MCF 10A (cell line): ENCODE results near the gene MRPS23. TPM values are rescaled to one million over a fixed set of nuclear protein-coding genes. Genes with fewer than 3 reads are reported as not detected.

ENCODE experiments used
- BruUV-seq: library from RNA; stranded (reverse); fragments of 400-500 nt; replicated peaks from 2 replicates; lab custom pipeline; 2021; lab: Mats Ljungman, UMichigan
- CTCF ChIA-PET: fragments of 300-600 bp; sonication (Branson Sonifier 250); formaldehyde crosslinking; extraction: SDS; loops from one replicate; lab custom pipeline; 2021; ENCODE audit warnings: antibody characterized with exemption, inconsistent platforms; lab: Yijun Ruan, JAX
- POLR2A ChIA-PET: fragments of 300-600, 350-650 bp; sonication (Branson Sonifier 250); formaldehyde crosslinking; extraction: SDS; loops from one replicate; lab custom pipeline; 2020; ENCODE audit warnings: antibody characterized with exemption, inconsistent platforms; lab: Yijun Ruan, JAX
- DNase-seq: peaks from one replicate; pipeline ENCODE4 v3.0.0-alpha.2; 2018; ENCODE audit not compliant: unreplicated experiment
- H3K27ac Mint-ChIP-seq: one replicate; pipeline ENCODE4 v1.8.0; 2022; ENCODE audit warnings: mild to moderate bottlenecking, low read depth, mixed read lengths; ENCODE audit not compliant: unreplicated experiment
- H3K27me3 Mint-ChIP-seq: one replicate; pipeline ENCODE4 v1.8.0; 2022; ENCODE audit warnings: mixed read lengths; ENCODE audit not compliant: insufficient read depth, unreplicated experiment
- H3K36me3 Mint-ChIP-seq: one replicate; pipeline ENCODE4 v1.8.0; 2022; ENCODE audit warnings: mild to moderate bottlenecking, moderate library complexity, mixed read lengths; ENCODE audit not compliant: insufficient read depth, unreplicated experiment
- H3K4me1 Mint-ChIP-seq: one replicate; pipeline ENCODE4 v1.8.0; 2022; ENCODE audit warnings: mixed read lengths; ENCODE audit not compliant: insufficient read depth, unreplicated experiment
- H3K4me3 Mint-ChIP-seq: one replicate; pipeline ENCODE4 v1.8.0; 2022; ENCODE audit warnings: mild to moderate bottlenecking, moderate library complexity, mixed read lengths; ENCODE audit not compliant: unreplicated experiment
- H3K9me3 Mint-ChIP-seq: one replicate; pipeline ENCODE4 v1.8.0; 2022; ENCODE audit warnings: mixed read lengths; ENCODE audit not compliant: unreplicated experiment
- CTCF ChIP-seq: fragments of 200-600 bp; IDR thresholded peaks from one replicate; pipeline ENCODE4 v1.8.0; 2022; ENCODE audit warnings: antibody characterized with exemption, mild to moderate bottlenecking; ENCODE audit not compliant: unreplicated experiment
- intact Hi-C: fragments of 100-400 bp; cut with micrococcal nuclease; formaldehyde crosslinking; loops from 2 replicates; pipeline ENCODE4 v1.14.1; 2022
- total RNA-seq: library from RNA; stranded (reverse); gene quantifications from 2 replicates; pipeline ENCODE4 v1.2.3, GENCODE V29; 2022

MRPS23 gene
- total RNA-seq, 1 experiment from 2014 or later = 59.3 TPM

DNA sequence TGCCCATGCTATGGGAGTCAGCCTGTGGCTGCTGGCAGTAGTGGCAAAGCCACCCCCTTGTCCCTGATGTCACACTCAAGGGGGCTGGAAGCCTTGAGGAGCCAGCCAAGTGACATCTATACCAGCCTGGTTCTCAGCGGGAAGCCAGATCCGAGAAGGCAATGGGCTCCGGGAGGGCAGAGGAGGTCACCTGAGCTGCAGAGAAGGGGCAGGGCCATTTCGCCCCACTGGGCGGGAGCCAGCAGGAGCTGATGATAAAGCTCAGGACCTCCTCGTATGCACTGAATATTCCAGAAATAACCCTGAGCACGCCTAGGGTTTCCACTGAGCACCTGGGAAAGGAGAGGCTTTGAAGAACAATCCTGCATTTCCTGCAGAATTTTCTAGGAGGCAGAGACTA is 19.0 kb downstream of the MRPS23 start:
- POLR2A ChIA-PET = no interaction called here
- CTCF ChIA-PET = interaction anchor here (0.5 to 5.6 kb wide), 2 partner anchors 168 to 891 kb away, joined by 3 to 38 read pairs; no protein-coding TSS in a partner anchor

DNA sequence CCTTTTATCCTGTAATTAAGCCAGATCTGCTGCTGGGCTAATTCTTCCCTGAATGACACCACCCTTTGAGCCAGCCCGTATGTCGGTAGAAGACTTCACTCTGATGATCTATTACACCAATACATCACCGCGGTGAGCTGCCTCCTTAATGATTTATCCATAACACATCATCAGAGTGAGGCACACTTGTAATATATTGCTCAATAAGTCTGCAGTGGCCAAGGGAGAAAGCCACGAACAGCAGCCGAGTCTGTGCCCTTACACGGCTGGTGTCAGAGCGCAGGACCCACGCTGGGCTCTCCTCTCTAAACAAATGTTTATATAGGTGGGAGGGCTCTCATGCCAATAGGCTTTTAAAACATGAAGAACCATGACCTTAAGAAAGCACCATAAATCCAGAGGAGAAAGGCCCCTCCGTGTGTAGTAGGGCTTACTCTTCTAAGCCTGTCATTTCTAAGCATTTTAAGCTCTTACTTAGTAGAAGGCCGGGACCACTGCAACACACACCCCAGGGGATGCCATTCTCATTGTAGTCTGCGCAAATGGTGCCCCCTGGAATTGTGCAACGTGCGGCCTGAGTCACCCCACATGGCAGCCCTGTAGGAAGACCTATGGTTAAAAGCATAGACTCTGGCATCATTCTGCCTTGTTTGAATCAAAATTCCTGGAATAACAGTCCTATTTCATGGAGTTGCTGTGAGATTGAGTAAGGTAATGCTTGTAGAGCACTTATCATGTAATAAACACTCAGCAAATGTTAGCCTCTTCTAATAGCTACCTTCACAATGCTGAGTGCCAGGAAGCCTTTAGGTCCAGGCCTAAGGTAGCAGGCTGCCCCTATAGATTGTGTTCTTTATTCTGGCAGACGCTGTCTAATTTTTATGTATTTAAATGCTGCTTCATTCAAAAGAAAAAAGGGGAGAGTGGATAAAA is 26.1 kb downstream of the MRPS23 start:
- H3K4me1 Mint-ChIP-seq = no peaks in the 10 kb centered on the region
- no TSS peak for BruUV-seq
- H3K9me3 Mint-ChIP-seq = no peaks in the 10 kb centered on the region
- no peak overlapping the region for H3K27ac Mint-ChIP-seq
- no peaks in the 10 kb centered on the region for H3K27me3 Mint-ChIP-seq
- peak; percentile 72 for DNase-seq
- ChIA-PET CTCF (interaction anchor here (1.2 to 4.3 kb wide), 2 partner anchors 10 to 24 kb away, joined by 3 to 34 read pairs; no protein-coding TSS in a partner anchor), POLR2A (interaction anchor here (0.7 to 1.6 kb wide), 2 partner anchors 9 to 10 kb away, joined by 3 to 4 read pairs; no protein-coding TSS in a partner anchor)
- H3K4me3 Mint-ChIP-seq = no peak overlapping the region
- no peaks in the 10 kb centered on the region for H3K36me3 Mint-ChIP-seq
- TF ChIP-seq CTCF = no peak
- intact Hi-C loops = no loop called here

More for the DNA sequence above, 19.0 kb downstream of the MRPS23 start:
- Mint-ChIP-seq H3K27me3 (no peaks in the 10 kb centered on the region), H3K4me3 (no peak overlapping the region), H3K9me3 (no peaks in the 10 kb centered on the region), H3K36me3 (no peaks in the 10 kb centered on the region), H3K27ac (no peak overlapping the region), H3K4me1 (peaks cover 15% of the 10 kb centered on the region)
- intact Hi-C loops = loop anchor here (10.0 kb wide), 1 partner anchor 586 kb away; no protein-coding TSS in a partner anchor
- BruUV-seq = no TSS peak
- DNase-seq = no peak
- no peak for TF ChIP-seq CTCF

GRCh38 chr17:57819867-57820266 is 30.0 kb downstream of the MRPS23 start:
- no peak overlapping the region for H3K27ac Mint-ChIP-seq
- BruUV-seq = no TSS peak
- H3K4me3 Mint-ChIP-seq = no peak overlapping the region
- DNase-seq = no peak
- no peak for TF ChIP-seq CTCF
- H3K9me3 Mint-ChIP-seq = no peaks in the 10 kb centered on the region
- H3K27me3 Mint-ChIP-seq = peaks cover 20% of the 10 kb centered on the region
- no peaks in the 10 kb centered on the region for H3K4me1 Mint-ChIP-seq
- no peaks in the 10 kb centered on the region for H3K36me3 Mint-ChIP-seq
- intact Hi-C loops = no loop called here
- ChIA-PET POLR2A (no interaction called here), CTCF (interaction anchor here (0.6 to 5.1 kb wide), 2 partner anchors 14 to 222 kb away, joined by 3 to 37 read pairs; no protein-coding TSS in a partner anchor)

GRCh38 chr17:57819285-57819684 is 30.6 kb downstream of the MRPS23 start:
- POLR2A ChIA-PET = interaction anchor here (0.6 kb wide), 1 partner anchor 138 kb away, joined by 3 read pairs; no protein-coding TSS in a partner anchor
- no TSS peak for BruUV-seq
- H3K4me3 Mint-ChIP-seq = no peak overlapping the region
- no peak for TF ChIP-seq CTCF
- intact Hi-C loops = no loop called here
- H3K27ac Mint-ChIP-seq = no peak overlapping the region
- H3K27me3 Mint-ChIP-seq = peaks cover 26% of the 10 kb centered on the region
- CTCF ChIA-PET = interaction anchor here (0.6 to 5.1 kb wide), 2 partner anchors 14 to 502 kb away, joined by 3 to 37 read pairs; no protein-coding TSS in a partner anchor
- no peaks in the 10 kb centered on the region for H3K4me1 Mint-ChIP-seq
- H3K9me3 Mint-ChIP-seq = no peaks in the 10 kb centered on the region
- H3K36me3 Mint-ChIP-seq = no peaks in the 10 kb centered on the region
- DNase-seq = no peak
